Caco-2 (cell line): ENCODE results near the gene CCR5. TPM values are rescaled to one million over a fixed set of nuclear protein-coding genes. Genes with fewer than 3 reads are reported as not detected.
A peak's percentile ranks its signal among the peaks of the same experiment; 100 is the strongest.

Experiments
- BruUV-seq: library from RNA; stranded (reverse); fragments of 400-500 nt; replicated peaks from 2 replicates; lab custom pipeline; 2021; lab: Mats Ljungman, UMichigan
- CTCF ChIA-PET: fragments of 300-600 bp; sonication (Branson Sonifier 250); formaldehyde crosslinking; loops from one replicate; lab custom pipeline; 2022; ENCODE audit warnings: antibody characterized with exemption; lab: Charles Lee
- POLR2A ChIA-PET: fragments of 300-600 bp; sonication (Branson Sonifier 250); formaldehyde crosslinking; loops from one replicate; lab custom pipeline; 2022; ENCODE audit warnings: antibody characterized with exemption; lab: Charles Lee
- DNase-seq, 2 experiments: peaks; one replicate each; pipeline versions ENCODE4 v3.0.0 to v3.0.0-alpha.2; 2020 to 2022
- H3K27me3 ChIP-seq: replicated peaks from 2 replicates; pipeline ENCODE4 v1.6.0; 2011; ENCODE audit warnings: low read length; ENCODE audit not compliant: control insufficient read depth, insufficient read depth
- H3K36me3 ChIP-seq: 2 replicates; pipeline ENCODE4 v1.5.1; 2011; ENCODE audit warnings: low read length; ENCODE audit not compliant: control insufficient read depth, insufficient read depth
- H3K4me1 ChIP-seq: fragments of 250-450 bp; sonication (Bioruptor Pico); 2 replicates; pipeline ENCODE4 v1.5.1; 2020; ENCODE audit warnings: mild to moderate bottlenecking
- H3K4me3 ChIP-seq: 2 replicates; pipeline ENCODE4 v1.5.1; 2011; ENCODE audit warnings: low read depth, mild to moderate bottlenecking, control low read depth, low read length
- H3K9me3 ChIP-seq: fragments of 250-450 bp; sonication (Bioruptor Pico); 2 replicates; pipeline ENCODE4 v1.5.1; 2020; ENCODE audit warnings: mild to moderate bottlenecking, moderate library complexity
- H3K27ac Mint-ChIP-seq: one replicate; pipeline ENCODE4 v1.8.0; 2022; ENCODE audit warnings: mixed read lengths; ENCODE audit not compliant: unreplicated experiment
- H3K27me3 Mint-ChIP-seq: one replicate; pipeline ENCODE4 v1.8.0; 2022; ENCODE audit warnings: mixed read lengths; ENCODE audit not compliant: insufficient read depth, unreplicated experiment
- H3K36me3 Mint-ChIP-seq: one replicate; pipeline ENCODE4 v1.8.0; 2022; ENCODE audit warnings: mild to moderate bottlenecking, mixed read lengths; ENCODE audit not compliant: insufficient read depth, unreplicated experiment
- H3K4me1 Mint-ChIP-seq: one replicate; pipeline ENCODE4 v1.8.0; 2022; ENCODE audit warnings: low read depth, mixed read lengths; ENCODE audit not compliant: unreplicated experiment
- H3K4me3 Mint-ChIP-seq: one replicate; pipeline ENCODE4 v1.8.0; 2022; ENCODE audit warnings: mild to moderate bottlenecking, moderate library complexity, mixed read lengths; ENCODE audit not compliant: unreplicated experiment
- H3K9me3 Mint-ChIP-seq: one replicate; pipeline ENCODE4 v1.8.0; 2022; ENCODE audit warnings: mixed read lengths; ENCODE audit not compliant: unreplicated experiment
- CTCF ChIP-seq, 2 experiments: fragments of 200-600 bp in 1 of 2; IDR thresholded peaks; 1 replicate in 1 of 2; 2 replicates in 1 of 2; pipeline versions ENCODE4 v1.5.1 to v1.8.0; 2011 to 2022; ENCODE audit warnings: antibody characterized with exemption in 1 of 2, control low read depth in 1 of 2, inconsistent platforms in 1 of 2, low read depth in 1 of 2, low read length in 1 of 2, mild to moderate bottlenecking in 1 of 2, moderate library complexity in 1 of 2; ENCODE audit not compliant: insufficient read depth in 1 of 2, severe bottlenecking in 1 of 2, unreplicated experiment in 1 of 2
- intact Hi-C: fragments of 100-400 bp; cut with micrococcal nuclease; formaldehyde crosslinking; loops from one replicate; pipeline ENCODE4 v1.10.0; 2022; ENCODE audit not compliant: unreplicated experiment
- total RNA-seq: library from RNA; stranded (reverse); gene quantifications from 2 replicates; pipeline ENCODE4 v1.2.3, GENCODE V29; 2022

Gene CCR5
- total RNA-seq, 1 experiment from 2014 or later, result not detected

- ChIA-PET CTCF (no interaction called here), POLR2A (no interaction called here)
- H3K27me3 ChIP-seq, result no peaks in the 10 kb centered on the region
- H3K27me3 Mint-ChIP-seq, result no peaks in the 10 kb centered on the region
- intact Hi-C loops, result no loop called here
- no peak overlapping the region for H3K4me3 ChIP-seq
- peak overlapping the region; percentile 57 for H3K27ac Mint-ChIP-seq
- BruUV-seq, result no TSS peak
- peaks cover 17% of the 10 kb centered on the region for H3K4me1 ChIP-seq
- TF ChIP-seq CTCF (IDR thresholded peaks at IDR 0.05; ENCODE audit: insufficient read depth in 1 of 2, low read depth in 1 of 2, low read length in 1 of 2, severe bottlenecking in 1 of 2, unreplicated experiment in 1 of 2), result no peak
- peaks cover 21% of the 10 kb centered on the region for H3K4me1 Mint-ChIP-seq
- no peaks in the 10 kb centered on the region for H3K9me3 ChIP-seq
- H3K36me3 Mint-ChIP-seq, result no peaks in the 10 kb centered on the region
- no peaks in the 10 kb centered on the region for H3K9me3 Mint-ChIP-seq
- peak overlapping the region; percentile 60 for H3K4me3 Mint-ChIP-seq
- no peak for DNase-seq
- no peaks in the 10 kb centered on the region for H3K36me3 ChIP-seq
Observed at GRCh38 chr3:46406443-46406787, 35.7 kb downstream of the CCR5 start.

DNA sequence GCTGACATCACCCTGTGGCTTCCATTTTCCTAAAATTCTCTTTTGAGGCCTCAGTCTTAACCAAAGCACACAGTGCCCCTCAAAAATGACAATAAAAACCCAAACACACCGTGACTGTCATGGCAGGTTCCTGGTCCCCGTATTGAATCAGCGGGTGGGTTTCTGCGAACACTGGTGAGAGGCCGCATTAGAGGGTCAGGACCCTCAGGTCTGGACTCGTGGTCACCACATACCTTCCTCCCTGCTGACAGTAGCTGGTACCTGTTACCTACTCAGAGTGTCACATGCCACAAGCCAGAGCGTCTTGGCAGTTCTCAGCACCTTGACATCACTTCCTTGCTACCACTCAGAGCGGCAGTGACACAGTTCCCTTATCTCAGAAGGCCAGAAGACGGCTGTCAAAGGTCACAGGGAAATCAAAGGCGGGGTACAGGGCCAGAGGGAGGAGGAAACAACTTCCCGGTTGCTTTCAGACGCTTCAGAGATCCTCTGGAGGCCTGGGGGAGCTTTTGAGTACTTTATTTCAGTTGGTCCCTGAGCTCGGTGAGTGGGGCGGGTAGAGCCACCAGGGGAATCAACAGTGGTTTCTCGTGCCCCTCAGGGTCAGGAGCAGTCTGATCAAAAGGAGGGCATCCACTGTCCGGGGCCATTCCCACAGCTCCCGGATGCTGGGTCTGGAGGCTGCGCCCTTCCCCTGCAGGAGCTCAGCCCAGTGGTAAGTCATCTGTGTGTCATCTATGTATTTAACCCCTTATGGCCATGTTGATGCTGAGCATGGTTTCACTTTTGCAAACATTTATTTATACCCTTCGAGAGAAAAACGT, 36.3 kb downstream of the CCR5 start, which contains the start of the genes CCR5AS and CCRL2:
CCR5AS (minus strand) TSS at position 279 of the 824 bp plus-strand sequence.
CCRL2 (plus strand) TSS at position 472 of the 824 bp plus-strand sequence. CDS start 821 bp downstream, outside the sequence.
- intact Hi-C loops, result no loop called here
- DNase-seq, result peak; percentile 54 to 81
- H3K4me1 Mint-ChIP-seq, result peaks cover 21% of the 10 kb centered on the region
- Histone ChIP-seq H3K4me3 (0 out of 2 replicates have a peak within 1 kb of the TSS, but pooled peaks have one; percentile 11), H3K9me3 (no peaks in the 10 kb centered on the region), H3K4me1 (peaks cover 17% of the 10 kb centered on the region), H3K27me3 (no peaks in the 10 kb centered on the region), H3K36me3 (no peaks in the 10 kb centered on the region)
- peak within 1 kb of the TSS; percentile 57 for H3K27ac Mint-ChIP-seq
- no peaks in the 10 kb centered on the region for H3K27me3 Mint-ChIP-seq
- TSS peak; percentile 75 for BruUV-seq
- TF ChIP-seq CTCF (IDR thresholded peaks at IDR 0.05; ENCODE audit: insufficient read depth in 1 of 2, low read depth in 1 of 2, low read length in 1 of 2, severe bottlenecking in 1 of 2, unreplicated experiment in 1 of 2), result no peak
- H3K9me3 Mint-ChIP-seq, result no peaks in the 10 kb centered on the region
- POLR2A ChIA-PET, result interaction anchor here (0.5 kb wide), 1 partner anchor 570 kb away, joined by 6 read pairs; no protein-coding TSS in a partner anchor
- CTCF ChIA-PET, result no interaction called here
- peak within 1 kb of the TSS; percentile 60 for H3K4me3 Mint-ChIP-seq
- H3K36me3 Mint-ChIP-seq, result no peaks in the 10 kb centered on the region

DNA sequence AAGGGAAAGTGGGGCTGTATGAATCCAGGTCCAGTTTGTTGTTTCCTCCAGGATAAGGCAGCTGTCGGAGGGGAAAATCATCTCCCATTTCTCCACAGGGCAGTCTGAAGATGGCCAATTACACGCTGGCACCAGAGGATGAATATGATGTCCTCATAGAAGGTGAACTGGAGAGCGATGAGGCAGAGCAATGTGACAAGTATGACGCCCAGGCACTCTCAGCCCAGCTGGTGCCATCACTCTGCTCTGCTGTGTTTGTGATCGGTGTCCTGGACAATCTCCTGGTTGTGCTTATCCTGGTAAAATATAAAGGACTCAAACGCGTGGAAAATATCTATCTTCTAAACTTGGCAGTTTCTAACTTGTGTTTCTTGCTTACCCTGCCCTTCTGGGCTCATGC, 37.2 kb downstream of the CCR5 start:
- CTCF ChIA-PET, result no interaction called here
- no TSS peak for BruUV-seq
- intact Hi-C loops, result no loop called here

More for the DNA sequence above, 37.2 kb downstream of the CCR5 start:
- no peaks in the 10 kb centered on the region for H3K36me3 ChIP-seq
- no peaks in the 10 kb centered on the region for H3K27me3 Mint-ChIP-seq
- POLR2A ChIA-PET, result no interaction called here
- TF ChIP-seq CTCF (IDR thresholded peaks at IDR 0.05; ENCODE audit: insufficient read depth in 1 of 2, low read depth in 1 of 2, low read length in 1 of 2, severe bottlenecking in 1 of 2, unreplicated experiment in 1 of 2), result no peak
- H3K4me1 Mint-ChIP-seq, result peaks cover 21% of the 10 kb centered on the region
- no peaks in the 10 kb centered on the region for H3K9me3 Mint-ChIP-seq
- no peaks in the 10 kb centered on the region for H3K36me3 Mint-ChIP-seq
- H3K4me3 Mint-ChIP-seq, result no peak overlapping the region
- H3K27ac Mint-ChIP-seq, result no peak overlapping the region
- H3K4me1 ChIP-seq, result peaks cover 17% of the 10 kb centered on the region
- no peak for DNase-seq
- H3K27me3 ChIP-seq, result no peaks in the 10 kb centered on the region
- no peaks in the 10 kb centered on the region for H3K9me3 ChIP-seq
- no peak overlapping the region for H3K4me3 ChIP-seq
